Endodermal cell (in vitro differentiated cells): ENCODE data around the gene ORMDL1. TPM values are rescaled to one million over a fixed set of nuclear protein-coding genes. Genes with fewer than 3 reads are reported as not detected.

ENCODE experiments used
- DNase-seq: peaks from one replicate; pipeline ENCODE4 v3.0.0-alpha.2; 2017
- H3K27ac ChIP-seq: 2 replicates; pipeline ENCODE4 v1.5.1; 2013; ENCODE audit warnings: mild to moderate bottlenecking, low read depth, low read length, moderate library complexity
- H3K27me3 ChIP-seq: 2 replicates; pipeline ENCODE4 v1.6.1; 2013; ENCODE audit warnings: mild to moderate bottlenecking, low read length, moderate library complexity; ENCODE audit not compliant: insufficient read depth, control insufficient read depth, poor library complexity, severe bottlenecking
- H3K36me3 ChIP-seq: 2 replicates; pipeline ENCODE4 v1.7.0; 2013; ENCODE audit warnings: mild to moderate bottlenecking, low read length, moderate library complexity; ENCODE audit not compliant: control insufficient read depth, insufficient read depth
- H3K4me1 ChIP-seq: one replicate; pipeline ENCODE4 v1.7.0; 2013; ENCODE audit warnings: low read length; ENCODE audit not compliant: control insufficient read depth, insufficient read depth
- H3K4me3 ChIP-seq: 2 replicates; pipeline ENCODE4 v1.5.1; 2013; ENCODE audit warnings: mild to moderate bottlenecking, low read length, moderate library complexity
- H3K9ac ChIP-seq: 2 replicates; pipeline ENCODE4 v1.6.1; 2013; ENCODE audit warnings: mild to moderate bottlenecking, low read length, moderate library complexity; ENCODE audit not compliant: poor library complexity, severe bottlenecking; ENCODE audit errors: extremely low read depth
- H3K9me3 ChIP-seq: 2 replicates; pipeline ENCODE4 v1.6.1; 2013; ENCODE audit warnings: mild to moderate bottlenecking, low read length, moderate library complexity; ENCODE audit not compliant: control insufficient read depth
- H3K27ac Mint-ChIP-seq: 2 replicates; pipeline ENCODE4 v1.8.0; 2020; ENCODE audit warnings: mixed read lengths
- H3K27me3 Mint-ChIP-seq: 2 replicates; pipeline ENCODE4 v1.8.0; 2021; ENCODE audit warnings: mild to moderate bottlenecking, mixed read lengths; ENCODE audit not compliant: insufficient read depth
- H3K36me3 Mint-ChIP-seq: 2 replicates; pipeline ENCODE4 v1.8.0; 2020; ENCODE audit warnings: low read depth, mixed read lengths
- H3K4me1 Mint-ChIP-seq: 2 replicates; pipeline ENCODE4 v1.8.0; 2020; ENCODE audit warnings: mixed read lengths
- H3K4me3 Mint-ChIP-seq: 2 replicates; pipeline ENCODE4 v1.8.0; 2020; ENCODE audit warnings: mild to moderate bottlenecking, moderate library complexity, mixed read lengths
- H3K9me3 Mint-ChIP-seq: 2 replicates; pipeline ENCODE4 v1.8.0; 2020; ENCODE audit warnings: mild to moderate bottlenecking, mixed read lengths
- WGBS, 2 experiments: methylation state at CpG; one replicate each; pipeline versions ENCODE4 v1.1.5 to v1.1.7; 2013; ENCODE audit warnings: missing lambda C conversion rate in 2 of 2, mixed read lengths in 1 of 2; ENCODE audit not compliant: insufficient coverage in 1 of 2, insufficient read length in 1 of 2; 5-methylcytosine and 5-hydroxymethylcytosine counted together
- total RNA-seq, 2 donors: library from RNA; stranded (reverse); fragmentation: NEBNext Ultra II Directional in 1 of 2; extraction: Animal tissue kit (Norgen Biotek cat#: 25700) in 1 of 2; gene quantifications; 2 replicates in 1 of 2; 3 replicates in 1 of 2; pipeline ENCODE4 v1.2.1, GENCODE V29; 2021
- TF ChIP-seq, protein P1 (sequence below): fragments of 200-600 bp; sonication (generic); conservative IDR thresholded peaks from 2 replicates; pipeline ENCODE4 v1.5.0; 2021; ENCODE audit warnings: antibody characterized with exemption, mild to moderate bottlenecking

Gene ORMDL1
- total RNA-seq, 2 donors from 2014 or later = 51.2 to 53.0 TPM

DNA sequence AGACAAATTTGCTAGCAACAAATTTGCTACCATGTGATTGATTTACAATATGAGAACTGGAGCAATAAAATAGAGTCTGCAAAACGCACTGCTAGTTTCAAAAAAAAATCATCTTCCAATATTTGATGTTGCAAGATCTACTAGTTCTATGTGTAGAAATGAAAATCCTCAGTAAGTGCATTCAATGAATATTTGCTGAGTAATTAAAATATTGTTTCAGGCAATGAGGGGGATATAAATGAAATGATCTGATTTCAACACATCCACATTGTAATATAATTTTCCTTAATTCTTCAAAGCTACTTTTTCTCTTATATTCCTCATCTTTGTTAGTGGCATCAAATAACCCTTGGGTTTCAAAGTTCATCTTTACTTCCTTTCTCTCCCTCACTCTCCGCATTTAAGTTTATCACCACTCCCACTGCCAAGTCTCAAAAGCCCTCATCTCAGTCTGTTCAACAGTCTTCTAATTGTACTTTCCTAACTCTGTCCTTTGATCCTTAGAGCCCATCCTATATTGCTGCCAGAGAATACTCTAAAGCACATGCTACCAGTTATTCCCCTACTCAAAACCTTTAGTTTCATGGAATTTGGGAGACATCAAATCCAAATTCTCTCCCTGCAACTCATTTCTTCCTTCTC is 27.7 kb downstream of the ORMDL1 start:
- Mint-ChIP-seq H3K4me3 (no peak overlapping the region), H3K4me1 (no peaks in the 10 kb centered on the region), H3K36me3 (peaks cover 7% of the 10 kb centered on the region), H3K27me3 (no peaks in the 10 kb centered on the region), H3K9me3 (no peaks in the 10 kb centered on the region), H3K27ac (no peak overlapping the region)
- Histone ChIP-seq H3K27ac (no peak overlapping the region), H3K27me3 (no peaks in the 10 kb centered on the region), H3K9ac (no peak overlapping the region), H3K4me1 (no peaks in the 10 kb centered on the region), H3K36me3 (peaks cover 8% of the 10 kb centered on the region), H3K4me3 (no peak overlapping the region), H3K9me3 (no peaks in the 10 kb centered on the region)
- WGBS, 2 experiments = 63 to 67% methylated on average over 2 of the region's 2 CpGs
- TF ChIP-seq, protein P1, sequence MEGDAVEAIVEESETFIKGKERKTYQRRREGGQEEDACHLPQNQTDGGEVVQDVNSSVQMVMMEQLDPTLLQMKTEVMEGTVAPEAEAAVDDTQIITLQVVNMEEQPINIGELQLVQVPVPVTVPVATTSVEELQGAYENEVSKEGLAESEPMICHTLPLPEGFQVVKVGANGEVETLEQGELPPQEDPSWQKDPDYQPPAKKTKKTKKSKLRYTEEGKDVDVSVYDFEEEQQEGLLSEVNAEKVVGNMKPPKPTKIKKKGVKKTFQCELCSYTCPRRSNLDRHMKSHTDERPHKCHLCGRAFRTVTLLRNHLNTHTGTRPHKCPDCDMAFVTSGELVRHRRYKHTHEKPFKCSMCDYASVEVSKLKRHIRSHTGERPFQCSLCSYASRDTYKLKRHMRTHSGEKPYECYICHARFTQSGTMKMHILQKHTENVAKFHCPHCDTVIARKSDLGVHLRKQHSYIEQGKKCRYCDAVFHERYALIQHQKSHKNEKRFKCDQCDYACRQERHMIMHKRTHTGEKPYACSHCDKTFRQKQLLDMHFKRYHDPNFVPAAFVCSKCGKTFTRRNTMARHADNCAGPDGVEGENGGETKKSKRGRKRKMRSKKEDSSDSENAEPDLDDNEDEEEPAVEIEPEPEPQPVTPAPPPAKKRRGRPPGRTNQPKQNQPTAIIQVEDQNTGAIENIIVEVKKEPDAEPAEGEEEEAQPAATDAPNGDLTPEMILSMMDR = no peak
- no peak for DNase-seq

DNA sequence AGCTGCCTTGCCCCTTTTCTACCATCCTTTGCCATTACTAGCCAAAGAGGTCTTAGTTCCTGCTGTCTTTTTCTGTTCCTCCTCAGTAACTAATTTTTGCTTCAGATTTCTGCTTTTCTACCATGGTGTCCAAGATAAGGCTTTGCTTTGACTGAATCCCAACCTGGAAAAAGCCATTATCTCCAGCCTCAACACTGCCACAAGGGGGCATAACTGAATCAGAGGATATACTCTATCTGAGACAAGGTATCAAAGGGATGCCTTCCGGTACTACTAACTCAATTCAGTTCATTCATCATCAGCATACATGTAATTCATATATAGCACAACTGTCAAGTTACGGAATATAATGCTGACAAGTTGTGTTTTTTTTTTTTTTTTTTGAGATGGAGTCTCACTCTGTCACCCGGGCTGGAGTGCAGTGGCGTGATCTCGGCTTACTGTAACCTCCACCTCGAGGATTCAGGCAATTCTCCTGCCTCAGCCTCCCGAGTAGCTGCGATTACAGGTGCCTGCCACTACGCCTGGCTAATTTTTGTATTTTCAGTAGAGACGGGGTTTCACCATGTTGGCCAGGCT is 33.0 kb downstream of the ORMDL1 start:
- no peak overlapping the region for H3K27ac Mint-ChIP-seq
- TF ChIP-seq, protein P1 = peak; percentile 85
- DNase-seq = peak; percentile 79
- H3K4me1 ChIP-seq = no peaks in the 10 kb centered on the region
- no peaks in the 10 kb centered on the region for H3K9me3 ChIP-seq
- no peaks in the 10 kb centered on the region for H3K9me3 Mint-ChIP-seq
- no peaks in the 10 kb centered on the region for H3K27me3 Mint-ChIP-seq
- no peaks in the 10 kb centered on the region for H3K27me3 ChIP-seq
- no peak overlapping the region for H3K27ac ChIP-seq
- H3K4me3 Mint-ChIP-seq = no peak overlapping the region
- no peaks in the 10 kb centered on the region for H3K4me1 Mint-ChIP-seq
- peaks cover 29% of the 10 kb centered on the region for H3K36me3 ChIP-seq
- WGBS, 2 experiments = 83 to 84% methylated on average over 4 to 10 of the region's 10 CpGs
- H3K4me3 ChIP-seq = no peak overlapping the region
- H3K9ac ChIP-seq = no peak overlapping the region
- H3K36me3 Mint-ChIP-seq = peaks cover 9% of the 10 kb centered on the region

DNA sequence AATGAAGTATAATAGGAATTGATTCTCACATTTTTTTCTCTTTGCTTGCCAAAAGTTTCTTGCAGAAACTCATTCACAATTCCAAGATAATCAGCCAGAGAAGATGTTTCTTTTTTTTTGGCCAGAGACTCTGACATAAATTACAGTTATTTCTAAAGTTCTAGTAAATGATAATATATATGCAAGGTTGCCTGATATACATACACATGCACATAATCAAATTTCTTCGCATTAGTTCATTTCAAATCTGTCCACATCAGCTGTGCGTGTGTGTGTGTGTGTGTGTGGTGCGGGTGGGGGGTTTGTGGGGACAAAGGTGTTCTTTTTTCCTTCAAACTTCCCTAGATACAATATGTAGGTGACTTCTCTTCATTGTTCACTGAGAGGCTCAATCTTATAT is 54.7 kb downstream of the ORMDL1 start:
- H3K27ac Mint-ChIP-seq = no peak overlapping the region
- H3K9me3 Mint-ChIP-seq = no peaks in the 10 kb centered on the region
- WGBS, 2 experiments = no CpG with 5 or more reads among the region's 3 CpGs
- no peak overlapping the region for H3K27ac ChIP-seq
- no peak overlapping the region for H3K4me3 ChIP-seq
- H3K36me3 ChIP-seq = no peaks in the 10 kb centered on the region
- no peaks in the 10 kb centered on the region for H3K27me3 Mint-ChIP-seq
- no peaks in the 10 kb centered on the region for H3K36me3 Mint-ChIP-seq
- TF ChIP-seq, protein P1 = no peak
- no peaks in the 10 kb centered on the region for H3K27me3 ChIP-seq
- DNase-seq = no peak
- no peak overlapping the region for H3K4me3 Mint-ChIP-seq
- no peaks in the 10 kb centered on the region for H3K4me1 ChIP-seq
- H3K9me3 ChIP-seq = no peaks in the 10 kb centered on the region
- H3K4me1 Mint-ChIP-seq = no peaks in the 10 kb centered on the region
- no peak overlapping the region for H3K9ac ChIP-seq
